ENCODE measurements around the gene STING1. TPM values are rescaled to one million over a fixed set of nuclear protein-coding genes. Genes with fewer than 3 reads are reported as not detected.
"Not testable (repeated sequence)": the region's sequence is repeated elsewhere in the genome, so short reads cannot be mapped to it uniquely, and the experiment has no call there.

STING1 gene
- total and polyA plus RNA-seq, 11 donors: 20.4 to 119 (median 53.8) TPM

- H3K27ac ChIP-seq; ATAC-seq; H3K4me3 ChIP-seq; H3K27me3 ChIP-seq; H3K9me3 ChIP-seq; H3K36me3 ChIP-seq; DNase-seq; H3K4me1 ChIP-seq; intact Hi-C loops (cut with DNase I): not testable (repeated sequence)
- WGBS, 4 donors: 93 to 96% (median 95%) methylated on average over 12 of the region's 12 CpGs
These were observed 43.2 kb upstream of the STING1 start for GRCh38 chr5:139525586-139526308.

GRCh38 chr5:139524940-139525585, 42.5 kb upstream of the STING1 start:
- TF ChIP-seq CTCF (IDR thresholded peaks at IDR 0.05) (no peak), POLR2A (IDR thresholded peaks at IDR 0.05) (no peak)
- DNase-seq: no peak
- H3K9me3 ChIP-seq: no peaks in the 10 kb centered on the region
- ATAC-seq: no peak
- WGBS, 4 donors: 63 to 79% (median 68%) methylated on average over 2 of the region's 2 CpGs
- no peak overlapping the region for H3K4me3 ChIP-seq
- no peak overlapping the region for H3K27ac ChIP-seq
- H3K4me1 ChIP-seq: no peaks in the 10 kb centered on the region
- no peaks in the 10 kb centered on the region for H3K27me3 ChIP-seq
- H3K36me3 ChIP-seq: no peaks in the 10 kb centered on the region
- intact Hi-C loops (cut with DNase I): no loop called here

GRCh38 chr5:139524446-139524845, 41.9 kb upstream of the STING1 start:
- H3K27ac ChIP-seq: no peak overlapping the region
- H3K36me3 ChIP-seq: no peaks in the 10 kb centered on the region
- H3K4me1 ChIP-seq: no peaks in the 10 kb centered on the region
- no peak overlapping the region for H3K4me3 ChIP-seq
- ATAC-seq (no peak), DNase-seq (no peak)
- H3K9me3 ChIP-seq: no peaks in the 10 kb centered on the region
- H3K27me3 ChIP-seq: no peaks in the 10 kb centered on the region
- WGBS, 4 donors: 73 to 89% (median 82%) methylated on average over 4 of the region's 4 CpGs
- intact Hi-C loops (cut with DNase I): no loop called here
- no peak for TF ChIP-seq POLR2A (IDR thresholded peaks at IDR 0.05)
- TF ChIP-seq CTCF (IDR thresholded peaks at IDR 0.05): no peak

GRCh38 chr5:139523635-139524445, 41.3 kb upstream of the STING1 start:
- TF ChIP-seq POLR2A (IDR thresholded peaks at IDR 0.05) (no peak), CTCF (IDR thresholded peaks at IDR 0.05) (no peak)
- intact Hi-C loops (cut with DNase I): no loop called here
- Histone ChIP-seq H3K4me1 (no peaks in the 10 kb centered on the region), H3K36me3 (no peaks in the 10 kb centered on the region), H3K4me3 (no peak overlapping the region), H3K27ac (no peak overlapping the region), H3K9me3 (no peaks in the 10 kb centered on the region), H3K27me3 (no peaks in the 10 kb centered on the region)
- DNase-seq (no peak), ATAC-seq (peak in 1 of 4 donors; percentile 20)
- WGBS, 4 donors: 77 to 83% (median 81%) methylated on average over 10 of the region's 10 CpGs

All from heart left ventricle (tissue), 16 donors.